Endodermal cell (in vitro differentiated cells): ENCODE results near the gene LNPEP. TPM values are rescaled to one million over a fixed set of nuclear protein-coding genes. Genes with fewer than 3 reads are reported as not detected.

Experiments used
- DNase-seq: peaks from one replicate; pipeline ENCODE4 v3.0.0-alpha.2; 2017
- H3K27ac ChIP-seq: 2 replicates; pipeline ENCODE4 v1.5.1; 2013; ENCODE audit warnings: mild to moderate bottlenecking, low read depth, low read length, moderate library complexity
- H3K27me3 ChIP-seq: 2 replicates; pipeline ENCODE4 v1.6.1; 2013; ENCODE audit warnings: mild to moderate bottlenecking, low read length, moderate library complexity; ENCODE audit not compliant: insufficient read depth, control insufficient read depth, poor library complexity, severe bottlenecking
- H3K36me3 ChIP-seq: 2 replicates; pipeline ENCODE4 v1.7.0; 2013; ENCODE audit warnings: mild to moderate bottlenecking, low read length, moderate library complexity; ENCODE audit not compliant: control insufficient read depth, insufficient read depth
- H3K4me1 ChIP-seq: one replicate; pipeline ENCODE4 v1.7.0; 2013; ENCODE audit warnings: low read length; ENCODE audit not compliant: control insufficient read depth, insufficient read depth
- H3K4me3 ChIP-seq: 2 replicates; pipeline ENCODE4 v1.5.1; 2013; ENCODE audit warnings: mild to moderate bottlenecking, low read length, moderate library complexity
- H3K9ac ChIP-seq: 2 replicates; pipeline ENCODE4 v1.6.1; 2013; ENCODE audit warnings: mild to moderate bottlenecking, low read length, moderate library complexity; ENCODE audit not compliant: poor library complexity, severe bottlenecking; ENCODE audit errors: extremely low read depth
- H3K9me3 ChIP-seq: 2 replicates; pipeline ENCODE4 v1.6.1; 2013; ENCODE audit warnings: mild to moderate bottlenecking, low read length, moderate library complexity; ENCODE audit not compliant: control insufficient read depth
- H3K27ac Mint-ChIP-seq: 2 replicates; pipeline ENCODE4 v1.8.0; 2020; ENCODE audit warnings: mixed read lengths
- H3K27me3 Mint-ChIP-seq: 2 replicates; pipeline ENCODE4 v1.8.0; 2021; ENCODE audit warnings: mild to moderate bottlenecking, mixed read lengths; ENCODE audit not compliant: insufficient read depth
- H3K36me3 Mint-ChIP-seq: 2 replicates; pipeline ENCODE4 v1.8.0; 2020; ENCODE audit warnings: low read depth, mixed read lengths
- H3K4me1 Mint-ChIP-seq: 2 replicates; pipeline ENCODE4 v1.8.0; 2020; ENCODE audit warnings: mixed read lengths
- H3K4me3 Mint-ChIP-seq: 2 replicates; pipeline ENCODE4 v1.8.0; 2020; ENCODE audit warnings: mild to moderate bottlenecking, moderate library complexity, mixed read lengths
- H3K9me3 Mint-ChIP-seq: 2 replicates; pipeline ENCODE4 v1.8.0; 2020; ENCODE audit warnings: mild to moderate bottlenecking, mixed read lengths
- WGBS, 2 experiments: methylation state at CpG; one replicate each; pipeline versions ENCODE4 v1.1.5 to v1.1.7; 2013; ENCODE audit warnings: missing lambda C conversion rate in 2 of 2, mixed read lengths in 1 of 2; ENCODE audit not compliant: insufficient coverage in 1 of 2, insufficient read length in 1 of 2; 5-methylcytosine and 5-hydroxymethylcytosine counted together
- total RNA-seq, 2 donors: library from RNA; stranded (reverse); fragmentation: NEBNext Ultra II Directional in 1 of 2; extraction: Animal tissue kit (Norgen Biotek cat#: 25700) in 1 of 2; gene quantifications; 2 replicates in 1 of 2; 3 replicates in 1 of 2; pipeline ENCODE4 v1.2.1, GENCODE V29; 2021
- TF ChIP-seq, protein P1 (sequence below): fragments of 200-600 bp; sonication (generic); conservative IDR thresholded peaks from 2 replicates; pipeline ENCODE4 v1.5.0; 2021; ENCODE audit warnings: antibody characterized with exemption, mild to moderate bottlenecking

The LNPEP gene
- total RNA-seq, 2 donors from 2014 or later: 11.2 to 12.3 TPM

DNA sequence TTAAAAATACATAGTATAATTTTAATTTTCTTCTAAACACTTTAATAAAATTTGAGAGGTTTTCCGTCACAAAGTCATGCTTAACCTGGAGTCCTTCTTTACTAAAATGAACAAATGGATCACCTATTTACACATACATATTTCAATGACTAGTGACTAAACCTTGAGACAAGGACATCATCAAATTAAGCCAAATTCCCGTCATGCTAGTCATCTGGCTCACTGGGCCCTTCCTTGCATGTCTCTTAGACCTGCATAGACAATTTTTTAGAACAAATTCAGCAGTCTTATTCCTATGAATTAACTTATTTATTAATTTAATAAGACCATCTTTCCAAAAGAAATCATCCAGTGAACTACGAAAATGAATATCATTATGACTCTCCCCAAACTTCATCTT is 33.0 kb upstream of the LNPEP start:
- H3K9ac ChIP-seq: no peak overlapping the region
- DNase-seq: no peak
- Mint-ChIP-seq H3K27me3 (no peaks in the 10 kb centered on the region), H3K9me3 (no peaks in the 10 kb centered on the region), H3K27ac (no peak overlapping the region), H3K36me3 (no peaks in the 10 kb centered on the region), H3K4me1 (no peaks in the 10 kb centered on the region), H3K4me3 (no peak overlapping the region)
- no peaks in the 10 kb centered on the region for H3K4me1 ChIP-seq
- H3K9me3 ChIP-seq: no peaks in the 10 kb centered on the region
- no peaks in the 10 kb centered on the region for H3K27me3 ChIP-seq
- H3K36me3 ChIP-seq: no peaks in the 10 kb centered on the region
- H3K27ac ChIP-seq: no peak overlapping the region
- no peak overlapping the region for H3K4me3 ChIP-seq
- TF ChIP-seq, protein P1, sequence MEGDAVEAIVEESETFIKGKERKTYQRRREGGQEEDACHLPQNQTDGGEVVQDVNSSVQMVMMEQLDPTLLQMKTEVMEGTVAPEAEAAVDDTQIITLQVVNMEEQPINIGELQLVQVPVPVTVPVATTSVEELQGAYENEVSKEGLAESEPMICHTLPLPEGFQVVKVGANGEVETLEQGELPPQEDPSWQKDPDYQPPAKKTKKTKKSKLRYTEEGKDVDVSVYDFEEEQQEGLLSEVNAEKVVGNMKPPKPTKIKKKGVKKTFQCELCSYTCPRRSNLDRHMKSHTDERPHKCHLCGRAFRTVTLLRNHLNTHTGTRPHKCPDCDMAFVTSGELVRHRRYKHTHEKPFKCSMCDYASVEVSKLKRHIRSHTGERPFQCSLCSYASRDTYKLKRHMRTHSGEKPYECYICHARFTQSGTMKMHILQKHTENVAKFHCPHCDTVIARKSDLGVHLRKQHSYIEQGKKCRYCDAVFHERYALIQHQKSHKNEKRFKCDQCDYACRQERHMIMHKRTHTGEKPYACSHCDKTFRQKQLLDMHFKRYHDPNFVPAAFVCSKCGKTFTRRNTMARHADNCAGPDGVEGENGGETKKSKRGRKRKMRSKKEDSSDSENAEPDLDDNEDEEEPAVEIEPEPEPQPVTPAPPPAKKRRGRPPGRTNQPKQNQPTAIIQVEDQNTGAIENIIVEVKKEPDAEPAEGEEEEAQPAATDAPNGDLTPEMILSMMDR: no peak
- WGBS, 2 experiments: 90 to 92% methylated on average over 2 of the region's 3 CpGs

DNA sequence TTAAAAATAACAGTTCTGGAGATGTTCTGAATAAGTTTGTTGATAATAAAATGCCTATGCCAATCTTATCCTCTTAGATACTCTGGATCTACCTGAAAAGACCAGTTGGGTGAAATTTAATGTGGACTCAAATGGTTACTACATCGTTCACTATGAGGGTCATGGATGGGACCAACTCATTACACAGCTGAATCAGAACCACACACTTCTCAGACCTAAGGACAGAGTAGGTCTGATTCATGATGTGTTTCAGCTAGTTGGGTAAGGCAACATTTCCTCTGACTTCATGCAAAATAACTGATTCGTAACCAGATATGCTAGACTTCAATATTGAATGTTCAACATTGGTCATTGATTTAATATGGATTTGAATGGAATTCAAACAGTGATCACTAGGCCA is 32.6 kb upstream of the LNPEP start:
- no peak for DNase-seq
- no peaks in the 10 kb centered on the region for H3K36me3 ChIP-seq
- Mint-ChIP-seq H3K4me3 (no peak overlapping the region), H3K27me3 (no peaks in the 10 kb centered on the region), H3K27ac (no peak overlapping the region), H3K36me3 (no peaks in the 10 kb centered on the region), H3K9me3 (no peaks in the 10 kb centered on the region), H3K4me1 (no peaks in the 10 kb centered on the region)
- 100% methylated on average over 2 of the region's 2 CpGs; no CpG with 5 or more reads in 1 of the 2 experiments for WGBS, 2 experiments
- H3K9ac ChIP-seq: no peak overlapping the region
- H3K4me1 ChIP-seq: no peaks in the 10 kb centered on the region
- no peaks in the 10 kb centered on the region for H3K9me3 ChIP-seq
- no peaks in the 10 kb centered on the region for H3K27me3 ChIP-seq
- no peak overlapping the region for H3K27ac ChIP-seq
- H3K4me3 ChIP-seq: no peak overlapping the region
- TF ChIP-seq, protein P1: no peak

- no peak overlapping the region for H3K27ac Mint-ChIP-seq
- H3K27ac ChIP-seq: no peak overlapping the region
- H3K4me3 Mint-ChIP-seq: no peak overlapping the region
- no peaks in the 10 kb centered on the region for H3K36me3 ChIP-seq
- no peaks in the 10 kb centered on the region for H3K9me3 ChIP-seq
- DNase-seq: no peak
- H3K4me1 ChIP-seq: no peaks in the 10 kb centered on the region
- H3K9me3 Mint-ChIP-seq: no peaks in the 10 kb centered on the region
- no peak overlapping the region for H3K4me3 ChIP-seq
- 84 to 90% methylated on average over 2 to 3 of the region's 3 CpGs for WGBS, 2 experiments
- no peak overlapping the region for H3K9ac ChIP-seq
- TF ChIP-seq, protein P1: no peak
- no peaks in the 10 kb centered on the region for H3K27me3 ChIP-seq
- H3K36me3 Mint-ChIP-seq: no peaks in the 10 kb centered on the region
- no peaks in the 10 kb centered on the region for H3K4me1 Mint-ChIP-seq
- no peaks in the 10 kb centered on the region for H3K27me3 Mint-ChIP-seq
These were observed 31.6 kb upstream of the LNPEP start for GRCh38 chr5:96904054-96904931.
